Measurements from ENCODE around the gene ZNF185.
A peak's percentile ranks its signal among the peaks of the same experiment; 100 is the strongest.

Gene ZNF185

DNA sequence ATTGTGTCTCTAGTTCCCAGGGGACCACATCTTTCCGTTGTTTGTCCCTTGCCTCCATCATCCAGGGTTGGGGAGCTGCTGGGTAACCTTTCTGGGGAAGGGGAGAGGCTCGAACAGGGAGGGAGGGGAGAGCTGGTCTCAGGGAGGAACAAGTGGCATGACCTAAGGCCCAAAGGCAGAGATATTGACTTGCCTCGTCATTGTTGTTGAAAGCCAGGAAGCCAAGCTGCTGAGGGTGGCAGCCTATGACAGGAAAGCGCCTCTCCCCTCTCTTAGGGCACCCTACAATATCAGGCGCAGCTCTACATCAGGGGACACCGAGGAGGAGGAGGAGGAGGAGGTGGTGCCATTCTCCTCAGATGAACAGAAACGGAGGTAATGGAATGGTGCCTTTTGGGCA is 20.8 kb downstream of the ZNF185 start:
- DNase-seq, result no peak

- no peak for DNase-seq
Observed at GRCh38 chrX:152923599-152923998, 25.7 kb downstream of the ZNF185 start.

- no peak for DNase-seq
Observed at GRCh38 chrX:152925835-152926234, 28.0 kb downstream of the ZNF185 start.

DNA sequence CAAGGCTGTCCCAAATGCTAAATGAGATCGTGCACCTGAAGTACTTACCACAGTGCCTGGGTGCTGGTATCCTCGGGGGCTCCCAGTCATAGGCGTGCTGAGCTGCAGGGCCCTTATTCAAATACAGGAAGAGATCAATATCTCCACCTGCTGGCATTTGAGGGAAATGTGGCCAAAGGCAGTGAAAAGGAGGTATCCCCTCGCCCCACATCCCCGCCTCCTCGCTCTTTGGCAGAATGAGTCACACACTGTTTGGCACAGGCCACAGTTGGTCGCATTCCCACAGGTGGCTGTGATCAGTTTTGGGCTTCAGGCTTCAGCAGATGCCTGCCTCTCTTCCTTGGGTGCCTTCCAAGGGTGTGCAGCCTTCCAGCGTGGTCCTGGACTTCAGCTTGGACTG is 28.4 kb downstream of the ZNF185 start:
- peak; percentile 10 for DNase-seq

DNA sequence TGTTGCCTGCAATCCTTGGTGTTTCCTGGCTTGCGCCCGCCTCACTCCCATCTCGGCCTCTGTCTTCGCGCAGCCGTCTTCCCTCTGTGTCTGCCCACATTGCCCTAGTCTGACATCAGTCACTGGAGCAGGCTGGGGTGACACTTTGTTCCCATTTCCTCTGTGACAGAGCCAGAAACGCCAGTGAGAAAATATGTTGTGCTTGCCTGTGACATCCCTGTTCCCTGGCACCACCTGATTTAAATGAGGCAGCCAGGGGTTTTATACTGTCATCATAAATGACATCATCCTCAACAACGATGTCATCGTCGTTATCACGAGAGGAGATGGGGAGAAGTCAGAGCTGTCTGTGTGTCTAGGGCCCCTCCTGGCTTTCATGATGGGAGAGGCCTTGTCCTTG is 29.1 kb downstream of the ZNF185 start:
- no peak for DNase-seq

DNA sequence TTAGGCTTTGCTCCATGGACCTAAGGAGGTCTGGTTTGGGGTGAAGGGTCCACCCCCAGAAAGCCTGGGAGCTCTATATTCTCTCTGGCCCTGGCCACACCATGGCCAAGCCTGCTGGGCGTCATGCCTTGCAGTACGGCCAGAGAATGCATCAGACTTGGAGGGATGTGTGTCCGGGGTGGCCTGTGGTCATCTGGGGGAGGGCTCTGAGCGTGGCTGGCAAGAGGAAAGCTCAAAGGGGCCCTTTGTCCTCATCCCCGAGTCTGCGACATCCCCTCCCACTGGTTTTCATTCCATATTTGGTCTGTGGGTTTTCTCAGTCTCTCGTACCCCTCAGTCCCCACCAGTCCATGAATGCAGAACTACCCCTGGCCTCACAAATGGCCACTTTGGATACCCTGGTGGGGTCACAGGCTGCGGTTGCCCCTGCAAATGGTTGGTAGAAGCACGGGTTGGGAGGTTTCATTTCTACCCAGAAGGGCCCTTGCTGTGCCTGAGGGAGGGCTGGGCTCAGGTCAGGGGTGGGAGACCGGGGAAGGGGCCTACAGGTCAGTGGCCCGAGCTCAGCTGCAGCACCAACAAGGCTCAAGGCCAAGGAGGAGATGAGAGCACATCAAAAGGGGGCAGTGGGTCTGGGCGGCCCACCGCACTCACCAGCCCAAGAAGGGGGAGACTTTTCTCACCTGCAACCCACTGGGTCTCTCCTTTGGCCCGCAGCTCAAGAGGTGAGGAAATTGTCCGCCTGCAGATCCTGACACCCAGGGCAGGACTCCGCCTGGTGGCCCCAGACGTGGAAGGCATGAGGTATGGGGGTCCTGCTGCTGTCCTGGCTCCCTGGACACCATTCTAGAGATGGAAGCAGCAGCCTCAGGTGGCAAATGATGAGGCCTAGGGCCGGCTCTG is 30.2 kb downstream of the ZNF185 start:
- no peak for DNase-seq

DNA sequence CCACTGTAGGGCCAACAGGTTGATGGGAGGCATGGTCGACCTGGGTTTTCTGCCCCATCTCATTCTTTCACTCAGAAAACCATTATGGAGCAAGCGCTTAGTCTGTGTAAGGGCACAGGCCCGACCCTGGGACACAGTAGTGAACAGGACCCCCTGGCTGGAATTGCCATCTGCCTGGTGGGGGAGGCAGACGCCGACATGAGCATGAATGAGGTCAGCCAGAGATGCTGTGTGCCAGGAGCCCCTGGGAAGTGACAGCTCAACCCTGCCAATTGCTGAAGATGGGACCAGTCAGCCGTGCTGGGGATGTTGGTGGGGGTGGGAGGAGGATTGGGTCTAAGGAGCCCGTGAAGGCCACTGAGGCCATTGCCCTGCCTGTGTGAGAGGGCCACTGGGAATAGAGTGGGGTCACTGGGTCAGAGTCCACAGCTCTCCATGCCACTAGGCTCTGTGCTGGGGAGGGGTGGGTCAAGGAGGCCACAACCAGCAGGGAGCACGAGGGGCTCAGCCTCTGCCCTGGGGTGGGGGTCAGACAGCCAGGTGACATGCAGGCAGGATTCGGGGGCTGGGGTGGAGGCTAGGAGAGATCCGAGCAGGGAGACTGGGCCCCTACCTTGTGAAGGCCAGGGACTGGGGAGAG is 31.0 kb downstream of the ZNF185 start:
- no peak for DNase-seq

GRCh38 chrX:152929898-152930297 is 32.0 kb downstream of the ZNF185 start:
- no peak for DNase-seq

- DNase-seq, result no peak
Observed at GRCh38 chrX:152930516-152930915, 32.6 kb downstream of the ZNF185 start.

- no peak for DNase-seq
Observed at GRCh38 chrX:152932144-152932543, 34.3 kb downstream of the ZNF185 start.

DNA sequence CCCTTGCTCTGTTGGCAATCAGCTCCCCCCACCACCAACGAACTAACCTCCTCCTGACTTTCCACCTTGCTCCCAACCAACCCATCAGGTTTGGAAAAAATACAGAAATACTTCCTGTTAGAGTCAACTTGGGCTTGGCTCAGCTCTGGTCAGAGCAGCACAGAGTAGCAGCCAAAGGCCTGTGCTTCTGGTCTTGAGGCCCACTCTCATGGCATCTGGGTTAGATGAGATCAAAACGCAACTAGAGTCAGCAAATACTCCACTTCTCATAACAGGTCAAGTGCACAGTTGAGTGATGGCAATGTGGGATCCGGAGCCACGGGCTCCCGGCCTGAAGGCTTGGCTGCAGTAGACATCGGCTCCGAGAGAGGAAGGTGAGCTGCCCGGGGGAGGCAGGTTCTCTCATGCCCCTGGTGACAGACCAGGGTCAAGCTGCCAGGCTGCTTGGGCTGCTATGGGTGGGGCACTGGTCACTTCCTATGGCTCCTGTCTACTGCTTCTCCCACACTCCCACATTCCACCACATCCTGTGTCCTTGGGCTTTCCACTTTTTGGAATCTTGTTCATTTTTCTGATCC is 34.8 kb downstream of the ZNF185 start:
- no peak for DNase-seq

DNA sequence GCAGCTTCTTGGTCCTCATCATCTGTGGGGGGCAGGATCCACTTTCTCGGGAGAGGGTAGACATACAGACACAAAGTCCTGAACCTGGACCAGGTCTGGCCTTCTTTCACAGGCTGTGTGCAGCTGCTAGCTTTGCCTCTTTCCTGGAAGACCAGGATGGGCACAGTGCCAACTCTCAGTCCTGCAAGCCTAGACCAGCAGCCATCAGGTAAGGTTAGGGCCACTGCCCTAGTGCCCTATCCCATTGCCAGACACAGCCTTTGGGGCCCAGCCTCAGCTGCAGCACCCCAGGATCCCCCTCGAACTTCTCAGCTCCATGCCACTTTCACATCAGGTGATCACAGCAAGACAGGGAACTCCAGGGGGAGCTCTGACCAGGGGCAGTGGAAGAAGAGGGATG is 38.4 kb downstream of the ZNF185 start:
- no peak for DNase-seq

DNA sequence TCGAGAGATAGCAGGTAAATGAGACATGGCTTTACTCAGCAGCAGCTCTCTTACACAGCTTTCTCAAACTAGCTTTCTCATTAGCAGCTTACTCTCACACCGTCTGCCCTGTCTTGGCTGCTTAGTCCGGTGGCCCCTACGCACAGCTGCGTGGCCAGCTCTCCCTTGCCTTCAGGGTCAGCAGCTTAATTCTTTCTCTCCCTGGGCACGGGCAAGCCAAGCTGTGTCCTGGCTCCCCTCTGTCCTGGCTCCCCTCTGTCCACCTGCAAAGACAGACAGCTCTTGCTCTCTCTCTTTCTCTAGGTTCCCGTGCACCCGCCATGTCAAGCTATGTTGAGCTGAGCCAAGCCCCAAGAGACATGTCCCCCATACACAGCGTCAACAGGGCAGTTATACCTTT is 39.4 kb downstream of the ZNF185 start:
- no peak for DNase-seq

GRCh38 chrX:152941328-152942076 is 43.6 kb downstream of the ZNF185 start:
- DNase-seq, result peak; percentile 83

DNA sequence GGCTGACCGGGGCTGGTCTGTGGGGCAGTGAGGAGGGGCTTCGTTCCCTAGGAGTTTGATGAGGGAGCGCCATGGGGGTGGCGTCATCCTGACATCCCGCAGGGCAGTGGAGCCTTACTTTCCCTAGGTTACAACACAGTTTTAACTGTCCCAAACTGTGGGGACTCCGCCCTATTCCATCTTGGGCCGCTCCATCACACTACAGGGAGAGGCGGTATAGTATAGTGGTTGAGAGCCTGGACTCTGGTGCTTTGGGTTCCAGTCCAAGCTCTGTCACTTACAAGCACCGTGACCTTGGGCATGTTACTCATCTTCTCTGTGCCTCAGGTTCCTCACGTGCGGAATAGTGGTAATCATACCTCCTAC is 44.2 kb downstream of the ZNF185 start:
- DNase-seq, result no peak

GRCh38 chrX:152943826-152944225 is 46.0 kb downstream of the ZNF185 start:
- DNase-seq, result no peak

- DNase-seq, result no peak
Observed at GRCh38 chrX:152945021-152945979, 47.4 kb downstream of the ZNF185 start.

- no peak for DNase-seq
Observed at GRCh38 chrX:152946681-152947080, 48.8 kb downstream of the ZNF185 start.
